HepG2 (cell line): ENCODE measurements around the gene DOC2A. TPM values are rescaled to one million over a fixed set of nuclear protein-coding genes. Genes with fewer than 3 reads are reported as not detected.
A peak's percentile ranks its signal among the peaks of the same experiment; 100 is the strongest.

ENCODE experiments used
- IRX3 ChIP-seq: sonication (generic); formaldehyde crosslinking; IDR thresholded peaks from 2 replicates; pipeline ENCODE4 v1.8.1; 2023; ENCODE audit warnings: mild to moderate bottlenecking, low read depth, missing genetic modification reagents, borderline replicate concordance
- KMT2A ChIP-seq: sonication (generic); formaldehyde crosslinking; IDR thresholded peaks from 2 replicates; pipeline ENCODE4 v1.4.0; 2020; ENCODE audit warnings: missing genetic modification reagents
- NFE2L2 ChIP-seq: fragments of 150-350 bp; IDR thresholded peaks from 2 replicates; pipeline ENCODE4 v1.6.1; 2014; ENCODE audit warnings: low read length
- ONECUT2 ChIP-seq: sonication (generic); formaldehyde crosslinking; IDR thresholded peaks from 2 replicates; pipeline ENCODE4 v1.4.0; 2020; ENCODE audit warnings: missing genetic modification reagents
- RAD51 ChIP-seq: fragments of 450-650 bp; IDR thresholded peaks from 2 replicates; pipeline ENCODE4 v1.6.1; 2016; ENCODE audit warnings: borderline replicate concordance
- ZNF224 ChIP-seq: sonication (generic); formaldehyde crosslinking; IDR thresholded peaks from 2 replicates; pipeline ENCODE4 v1.5.0; 2020; ENCODE audit warnings: mild to moderate bottlenecking, missing genetic modification reagents
- ZNF451 ChIP-seq: sonication (generic); formaldehyde crosslinking; IDR thresholded peaks from 2 replicates; pipeline ENCODE4 v1.5.0; 2020; ENCODE audit warnings: mild to moderate bottlenecking, missing genetic modification reagents
- ZNF550 ChIP-seq: sonication (generic); formaldehyde crosslinking; IDR thresholded peaks from 2 replicates; pipeline ENCODE4 v1.4.0; 2020; ENCODE audit warnings: mild to moderate bottlenecking, missing genetic modification reagents, borderline replicate concordance
- ZNF773 ChIP-seq: sonication (generic); formaldehyde crosslinking; IDR thresholded peaks from 2 replicates; pipeline ENCODE4 v1.4.0; 2020; ENCODE audit warnings: missing genetic modification reagents, borderline replicate concordance
- ZSCAN25 ChIP-seq: sonication (generic); formaldehyde crosslinking; IDR thresholded peaks from 2 replicates; pipeline ENCODE4 v1.8.0; 2022; ENCODE audit warnings: mild to moderate bottlenecking, missing genetic modification reagents
- polyA plus RNA-seq, 8 experiments: library from polyadenylated mRNA; depleted of rRNA in 3 of 8; stranded (reverse) in 7 of 8; unstranded in 1 of 8; fragments of >200 nt; fragmentation: Illumina TruSeq in 4 of 8; extraction: Trizol in 4 of 8; gene quantifications; 2 replicates each; pipeline versions ENCODE4 v1.2.1 to v1.2.3, GENCODE V29; 2011 to 2016; ENCODE audit warnings: low read depth in 4 of 8, missing spikeins in 1 of 8, mixed read lengths in 1 of 8; ENCODE audit not compliant: insufficient read depth in 1 of 8
- total RNA-seq, 5 experiments: library from RNA; depleted of rRNA; stranded (reverse); fragments of >200 nt; fragmentation: Illumina TruSeq; extraction: Trizol; gene quantifications; 2 replicates each; pipeline ENCODE4 v1.2.3, GENCODE V29; 2016; ENCODE audit warnings: low read depth in 1 of 5
- TF ChIP-seq, protein P1 (sequence below): sonication (generic); formaldehyde crosslinking; IDR thresholded peaks from 2 replicates; pipeline ENCODE4 v1.9.0; 2021; ENCODE audit warnings: mild to moderate bottlenecking, missing genetic modification reagents
- TF ChIP-seq, protein P2 (sequence below): sonication (generic); formaldehyde crosslinking; IDR thresholded peaks from 2 replicates; pipeline ENCODE4 v1.4.0; 2020; ENCODE audit warnings: missing genetic modification reagents
- TF ChIP-seq, protein P3 (sequence below): sonication (generic); formaldehyde crosslinking; IDR thresholded peaks from 2 replicates; pipeline ENCODE4 v1.8.0; 2022; ENCODE audit warnings: missing genetic modification reagents, mild to moderate bottlenecking, moderate library complexity, borderline replicate concordance

The DOC2A gene
- total and polyA plus RNA-seq, 2 of the 13 experiments (the other 11 are each of a cell fraction or from before 2014, with no cell fraction given): 0.15 to 0.55 TPM

DNA sequence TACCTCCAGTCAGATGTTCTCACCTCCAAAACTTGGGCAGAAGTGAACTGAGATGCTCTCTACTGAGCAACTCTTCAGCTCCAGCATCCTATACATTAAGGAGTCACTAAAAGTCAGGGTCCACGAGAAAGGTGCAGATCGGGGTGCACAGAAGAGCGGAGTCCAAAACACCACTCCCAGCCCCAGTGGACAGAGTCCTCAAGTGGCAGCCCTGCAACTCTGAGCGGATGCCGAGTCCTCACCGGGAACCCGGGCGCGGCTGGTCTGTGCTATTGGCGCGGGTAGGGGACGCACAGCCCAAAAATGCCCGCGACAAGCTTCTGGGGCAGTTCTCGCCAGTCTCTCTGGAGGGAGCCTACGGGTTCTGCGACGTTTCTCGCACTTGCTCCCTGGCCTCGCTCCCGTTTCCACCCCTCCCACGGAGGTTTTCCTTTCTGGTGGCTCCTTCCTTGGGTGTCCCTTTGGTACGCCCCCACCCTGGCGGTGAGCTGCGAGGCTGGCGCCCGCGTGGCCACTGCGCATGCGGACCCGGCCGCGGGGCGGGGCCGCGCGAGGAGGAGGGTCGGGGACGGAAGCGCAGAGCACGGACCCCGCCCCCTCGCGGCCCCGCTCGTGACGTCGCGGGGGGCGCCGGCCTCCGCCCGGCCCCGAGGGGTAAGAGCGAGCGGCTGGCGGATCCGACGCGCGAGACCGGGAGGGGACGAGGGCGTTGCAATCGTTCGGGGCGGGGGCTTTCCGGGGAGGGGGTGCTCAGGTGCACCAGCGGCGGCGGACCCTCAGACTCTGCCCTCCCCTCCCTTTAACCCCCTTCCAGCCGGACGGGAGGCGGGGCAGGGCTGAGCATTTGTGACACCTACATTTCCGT, 49.1 kb downstream of the DOC2A start, which contains the start of gene TMEM219 (continued):
- TF ChIP-seq, protein P1, sequence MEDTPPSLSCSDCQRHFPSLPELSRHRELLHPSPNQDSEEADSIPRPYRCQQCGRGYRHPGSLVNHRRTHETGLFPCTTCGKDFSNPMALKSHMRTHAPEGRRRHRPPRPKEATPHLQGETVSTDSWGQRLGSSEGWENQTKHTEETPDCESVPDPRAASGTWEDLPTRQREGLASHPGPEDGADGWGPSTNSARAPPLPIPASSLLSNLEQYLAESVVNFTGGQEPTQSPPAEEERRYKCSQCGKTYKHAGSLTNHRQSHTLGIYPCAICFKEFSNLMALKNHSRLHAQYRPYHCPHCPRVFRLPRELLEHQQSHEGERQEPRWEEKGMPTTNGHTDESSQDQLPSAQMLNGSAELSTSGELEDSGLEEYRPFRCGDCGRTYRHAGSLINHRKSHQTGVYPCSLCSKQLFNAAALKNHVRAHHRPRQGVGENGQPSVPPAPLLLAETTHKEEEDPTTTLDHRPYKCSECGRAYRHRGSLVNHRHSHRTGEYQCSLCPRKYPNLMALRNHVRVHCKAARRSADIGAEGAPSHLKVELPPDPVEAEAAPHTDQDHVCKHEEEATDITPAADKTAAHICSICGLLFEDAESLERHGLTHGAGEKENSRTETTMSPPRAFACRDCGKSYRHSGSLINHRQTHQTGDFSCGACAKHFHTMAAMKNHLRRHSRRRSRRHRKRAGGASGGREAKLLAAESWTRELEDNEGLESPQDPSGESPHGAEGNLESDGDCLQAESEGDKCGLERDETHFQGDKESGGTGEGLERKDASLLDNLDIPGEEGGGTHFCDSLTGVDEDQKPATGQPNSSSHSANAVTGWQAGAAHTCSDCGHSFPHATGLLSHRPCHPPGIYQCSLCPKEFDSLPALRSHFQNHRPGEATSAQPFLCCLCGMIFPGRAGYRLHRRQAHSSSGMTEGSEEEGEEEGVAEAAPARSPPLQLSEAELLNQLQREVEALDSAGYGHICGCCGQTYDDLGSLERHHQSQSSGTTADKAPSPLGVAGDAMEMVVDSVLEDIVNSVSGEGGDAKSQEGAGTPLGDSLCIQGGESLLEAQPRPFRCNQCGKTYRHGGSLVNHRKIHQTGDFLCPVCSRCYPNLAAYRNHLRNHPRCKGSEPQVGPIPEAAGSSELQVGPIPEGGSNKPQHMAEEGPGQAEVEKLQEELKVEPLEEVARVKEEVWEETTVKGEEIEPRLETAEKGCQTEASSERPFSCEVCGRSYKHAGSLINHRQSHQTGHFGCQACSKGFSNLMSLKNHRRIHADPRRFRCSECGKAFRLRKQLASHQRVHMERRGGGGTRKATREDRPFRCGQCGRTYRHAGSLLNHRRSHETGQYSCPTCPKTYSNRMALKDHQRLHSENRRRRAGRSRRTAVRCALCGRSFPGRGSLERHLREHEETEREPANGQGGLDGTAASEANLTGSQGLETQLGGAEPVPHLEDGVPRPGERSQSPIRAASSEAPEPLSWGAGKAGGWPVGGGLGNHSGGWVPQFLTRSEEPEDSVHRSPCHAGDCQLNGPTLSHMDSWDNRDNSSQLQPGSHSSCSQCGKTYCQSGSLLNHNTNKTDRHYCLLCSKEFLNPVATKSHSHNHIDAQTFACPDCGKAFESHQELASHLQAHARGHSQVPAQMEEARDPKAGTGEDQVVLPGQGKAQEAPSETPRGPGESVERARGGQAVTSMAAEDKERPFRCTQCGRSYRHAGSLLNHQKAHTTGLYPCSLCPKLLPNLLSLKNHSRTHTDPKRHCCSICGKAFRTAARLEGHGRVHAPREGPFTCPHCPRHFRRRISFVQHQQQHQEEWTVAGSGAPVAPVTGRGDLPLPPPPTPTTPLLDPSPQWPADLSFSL: no peak
- no peak for TF ChIP-seq RAD51
- 0 out of 2 replicates have a peak, but pooled peaks have one; percentile 4 for TF ChIP-seq ZNF224 (CRISPR knock-in tag)
- TF ChIP-seq IRX3 (CRISPR knock-in tag): no peak; the same call in 1 of the 2 replicates
- peak; percentile 40; the same call in 1 of the 2 replicates for TF ChIP-seq ZNF550
- peak; percentile 66; the same call in 1 of the 2 replicates for TF ChIP-seq KMT2A
- TF ChIP-seq ZSCAN25 (CRISPR knock-in tag): peak; percentile 48; the same call in 1 of the 2 replicates
- peak; percentile 83 for TF ChIP-seq ZNF451 (CRISPR knock-in tag)
- TF ChIP-seq, protein P2, sequence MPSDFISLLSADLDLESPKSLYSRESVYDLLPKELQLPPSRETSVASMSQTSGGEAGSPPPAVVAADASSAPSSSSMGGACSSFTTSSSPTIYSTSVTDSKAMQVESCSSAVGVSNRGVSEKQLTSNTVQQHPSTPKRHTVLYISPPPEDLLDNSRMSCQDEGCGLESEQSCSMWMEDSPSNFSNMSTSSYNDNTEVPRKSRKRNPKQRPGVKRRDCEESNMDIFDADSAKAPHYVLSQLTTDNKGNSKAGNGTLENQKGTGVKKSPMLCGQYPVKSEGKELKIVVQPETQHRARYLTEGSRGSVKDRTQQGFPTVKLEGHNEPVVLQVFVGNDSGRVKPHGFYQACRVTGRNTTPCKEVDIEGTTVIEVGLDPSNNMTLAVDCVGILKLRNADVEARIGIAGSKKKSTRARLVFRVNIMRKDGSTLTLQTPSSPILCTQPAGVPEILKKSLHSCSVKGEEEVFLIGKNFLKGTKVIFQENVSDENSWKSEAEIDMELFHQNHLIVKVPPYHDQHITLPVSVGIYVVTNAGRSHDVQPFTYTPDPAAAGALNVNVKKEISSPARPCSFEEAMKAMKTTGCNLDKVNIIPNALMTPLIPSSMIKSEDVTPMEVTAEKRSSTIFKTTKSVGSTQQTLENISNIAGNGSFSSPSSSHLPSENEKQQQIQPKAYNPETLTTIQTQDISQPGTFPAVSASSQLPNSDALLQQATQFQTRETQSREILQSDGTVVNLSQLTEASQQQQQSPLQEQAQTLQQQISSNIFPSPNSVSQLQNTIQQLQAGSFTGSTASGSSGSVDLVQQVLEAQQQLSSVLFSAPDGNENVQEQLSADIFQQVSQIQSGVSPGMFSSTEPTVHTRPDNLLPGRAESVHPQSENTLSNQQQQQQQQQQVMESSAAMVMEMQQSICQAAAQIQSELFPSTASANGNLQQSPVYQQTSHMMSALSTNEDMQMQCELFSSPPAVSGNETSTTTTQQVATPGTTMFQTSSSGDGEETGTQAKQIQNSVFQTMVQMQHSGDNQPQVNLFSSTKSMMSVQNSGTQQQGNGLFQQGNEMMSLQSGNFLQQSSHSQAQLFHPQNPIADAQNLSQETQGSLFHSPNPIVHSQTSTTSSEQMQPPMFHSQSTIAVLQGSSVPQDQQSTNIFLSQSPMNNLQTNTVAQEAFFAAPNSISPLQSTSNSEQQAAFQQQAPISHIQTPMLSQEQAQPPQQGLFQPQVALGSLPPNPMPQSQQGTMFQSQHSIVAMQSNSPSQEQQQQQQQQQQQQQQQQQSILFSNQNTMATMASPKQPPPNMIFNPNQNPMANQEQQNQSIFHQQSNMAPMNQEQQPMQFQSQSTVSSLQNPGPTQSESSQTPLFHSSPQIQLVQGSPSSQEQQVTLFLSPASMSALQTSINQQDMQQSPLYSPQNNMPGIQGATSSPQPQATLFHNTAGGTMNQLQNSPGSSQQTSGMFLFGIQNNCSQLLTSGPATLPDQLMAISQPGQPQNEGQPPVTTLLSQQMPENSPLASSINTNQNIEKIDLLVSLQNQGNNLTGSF (CRISPR knock-in tag): no peak; the same call in 1 of the 2 replicates
- TF ChIP-seq, protein P3, sequence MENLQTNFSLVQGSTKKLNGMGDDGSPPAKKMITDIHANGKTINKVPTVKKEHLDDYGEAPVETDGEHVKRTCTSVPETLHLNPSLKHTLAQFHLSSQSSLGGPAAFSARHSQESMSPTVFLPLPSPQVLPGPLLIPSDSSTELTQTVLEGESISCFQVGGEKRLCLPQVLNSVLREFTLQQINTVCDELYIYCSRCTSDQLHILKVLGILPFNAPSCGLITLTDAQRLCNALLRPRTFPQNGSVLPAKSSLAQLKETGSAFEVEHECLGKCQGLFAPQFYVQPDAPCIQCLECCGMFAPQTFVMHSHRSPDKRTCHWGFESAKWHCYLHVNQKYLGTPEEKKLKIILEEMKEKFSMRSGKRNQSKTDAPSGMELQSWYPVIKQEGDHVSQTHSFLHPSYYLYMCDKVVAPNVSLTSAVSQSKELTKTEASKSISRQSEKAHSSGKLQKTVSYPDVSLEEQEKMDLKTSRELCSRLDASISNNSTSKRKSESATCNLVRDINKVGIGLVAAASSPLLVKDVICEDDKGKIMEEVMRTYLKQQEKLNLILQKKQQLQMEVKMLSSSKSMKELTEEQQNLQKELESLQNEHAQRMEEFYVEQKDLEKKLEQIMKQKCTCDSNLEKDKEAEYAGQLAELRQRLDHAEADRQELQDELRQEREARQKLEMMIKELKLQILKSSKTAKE (CRISPR knock-in tag): no peak
- TF ChIP-seq NFE2L2: no peak
- TF ChIP-seq ONECUT2 (CRISPR knock-in tag): no peak
- no peak for TF ChIP-seq ZNF773 (CRISPR knock-in tag)
